Transverse colon (tissue), 4 donors: ENCODE data around the gene DDX49. TPM values are rescaled to one million over a fixed set of nuclear protein-coding genes. Genes with fewer than 3 reads are reported as not detected.
A peak's percentile ranks its signal among the peaks of the same experiment; 100 is the strongest.

Experiments used
- DNase-seq: peaks from one replicate; pipeline ENCODE4 v3.0.0-alpha.2; 2019
- H3K27ac ChIP-seq, 4 donors: fragments of 200-600 bp; sonication (generic); 2 replicates each; pipeline ENCODE4 v1.5.1; 2016 to 2018; ENCODE audit warnings: inconsistent platforms in 4 of 4
- H3K27me3 ChIP-seq: fragments of 200-600 bp; sonication (generic); 2 replicates; pipeline ENCODE4 v1.5.1; 2017; ENCODE audit warnings: inconsistent platforms
- H3K36me3 ChIP-seq, 4 donors: fragments of 200-600 bp; sonication (generic); 2 replicates each; pipeline ENCODE4 v1.5.1; 2017 to 2019; ENCODE audit warnings: inconsistent platforms in 4 of 4
- H3K4me1 ChIP-seq, 4 donors: fragments of 200-600 bp; sonication (generic); 2 replicates each; pipeline ENCODE4 v1.5.1; 2017 to 2020; ENCODE audit warnings: inconsistent platforms in 4 of 4
- H3K4me3 ChIP-seq, 4 donors: fragments of 200-600 bp; sonication (generic); 1 replicate in 1 of 4; 2 replicates in 3 of 4; pipeline versions ENCODE4 v1.5.1 to v1.6.1; 2017 to 2019; ENCODE audit warnings: inconsistent platforms in 4 of 4
- H3K9me3 ChIP-seq, 2 donors: fragments of 200-600 bp; sonication (generic); 2 replicates each; pipeline ENCODE4 v1.5.1; 2017 to 2019; ENCODE audit warnings: inconsistent platforms in 2 of 2
- CTCF ChIP-seq, 5 experiments: fragments of 200-600 bp in 3 of 5; fragments of 450-650 bp in 2 of 5; sonication (generic) in 3 of 5; IDR thresholded peaks; 1 replicate in 2 of 5; 2 replicates in 3 of 5; pipeline ENCODE4 v1.5.1; 2016 to 2017; ENCODE audit warnings: antibody characterized with exemption in 5 of 5, inconsistent platforms in 3 of 5, mild to moderate bottlenecking in 2 of 5, moderate library complexity in 1 of 5
- EP300 ChIP-seq: sonication (generic); formaldehyde crosslinking; IDR thresholded peaks from one replicate; pipeline ENCODE4 v1.6.1; 2017; ENCODE audit warnings: antibody characterized with exemption, low read depth
- POLR2A ChIP-seq: fragments of 450-650 bp; IDR thresholded peaks from one replicate; pipeline ENCODE4 v1.6.1; 2016; ENCODE audit warnings: antibody characterized with exemption, mild to moderate bottlenecking, moderate library complexity
- POLR2AphosphoS5 ChIP-seq, 3 donors: sonication (generic); formaldehyde crosslinking; IDR thresholded peaks; one replicate each; pipeline ENCODE4 v1.6.1; 2016; ENCODE audit warnings: antibody characterized with exemption in 3 of 3
- WGBS, 2 donors: methylation state at CpG; one replicate each; pipeline ENCODE4 v1.1.5; 2018; ENCODE audit warnings: low coverage in 1 of 2; 5-methylcytosine and 5-hydroxymethylcytosine counted together
- in situ Hi-C, 4 donors: fragments of 200-750 bp; cut with MboI; loops; one replicate each; pipeline versions ENCODE4 v1.15.0 to v1.15.1; 2017; ENCODE audit warnings: low sequenced_read_pairs in 3 of 4, low pct_ligation_motif_present in 1 of 4, low pct_unique_long_range_greater_than_20kb in 1 of 4
- intact Hi-C: fragments of 100-400 bp; cut with DNase I; formaldehyde crosslinking; loops from one replicate; pipeline ENCODE4 v1.15.1; 2023; ENCODE audit warnings: low total_unique reads
- total RNA-seq, 4 donors: library from RNA; depleted of rRNA; stranded (reverse); fragments of >200 nt; gene quantifications; one replicate each; pipeline ENCODE4 v1.1.0, GENCODE V29; 2016

Gene DDX49
- total RNA-seq, 4 donors from 2014 or later: 42.1 to 90.8 (median 50.4) TPM

GRCh38 chr19:18878858-18879578, 40.5 kb upstream of the DDX49 start:
- DNase-seq: no peak
- Histone ChIP-seq H3K4me3 (no peak overlapping the region), H3K4me1 (peaks cover 0 to 11% (median 5%) of the 10 kb centered on the region in 4 donors), H3K9me3 (no peaks in the 10 kb centered on the region), H3K36me3 (no peaks in the 10 kb centered on the region), H3K27ac (no peak overlapping the region), H3K27me3 (no peaks in the 10 kb centered on the region)
- TF ChIP-seq EP300 (no peak), CTCF (IDR thresholded peaks at IDR 0.05) (no peak), POLR2A (no peak), POLR2AphosphoS5 (IDR thresholded peaks at IDR 0.05) (no peak)
- intact Hi-C loops (no loop called here), in situ Hi-C loops (no loop called here)
- 60 to 82% methylated on average over 2 to 34 of the region's 34 CpGs for WGBS, 2 donors

- H3K9me3 ChIP-seq: no peaks in the 10 kb centered on the region
- peaks cover 0 to 11% (median 5%) of the 10 kb centered on the region in 4 donors for H3K4me1 ChIP-seq
- 31 to 46% methylated on average over 4 to 11 of the region's 13 CpGs for WGBS, 2 donors
- peak; percentile 87 for DNase-seq
- intact Hi-C loops: no loop called here
- H3K36me3 ChIP-seq: no peaks in the 10 kb centered on the region
- no peak overlapping the region for H3K27ac ChIP-seq
- H3K4me3 ChIP-seq: no peak overlapping the region
- no peak for TF ChIP-seq POLR2A
- no peak for TF ChIP-seq EP300
- TF ChIP-seq CTCF (IDR thresholded peaks at IDR 0.05): no peak
- no peak for TF ChIP-seq POLR2AphosphoS5 (IDR thresholded peaks at IDR 0.05)
- in situ Hi-C loops: no loop called here
- no peaks in the 10 kb centered on the region for H3K27me3 ChIP-seq
Observed at GRCh38 chr19:18879579-18880373, 39.7 kb upstream of the DDX49 start.

DNA sequence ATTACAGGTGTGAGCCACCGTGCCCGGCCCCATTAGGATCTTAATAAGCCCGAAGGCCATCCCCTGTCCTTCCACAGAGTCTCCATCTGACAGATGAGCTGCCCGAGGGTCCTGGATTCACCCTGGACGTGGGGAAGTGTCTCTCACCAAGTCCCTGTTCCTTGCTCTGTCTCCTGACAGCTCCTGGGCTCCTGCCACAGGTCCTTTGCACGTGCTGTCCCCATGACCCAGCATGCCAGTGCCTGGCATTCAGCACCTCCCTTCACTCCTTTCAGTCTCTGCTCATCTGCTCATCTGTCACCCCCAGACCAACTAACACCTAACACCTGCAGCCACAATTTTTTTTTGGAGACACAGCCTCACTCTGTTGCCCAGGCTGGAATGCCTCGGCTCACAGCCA, 38.0 kb upstream of the DDX49 start:
- no peaks in the 10 kb centered on the region for H3K9me3 ChIP-seq
- intact Hi-C loops (no loop called here), in situ Hi-C loops (no loop called here)
- DNase-seq: no peak
- no peak overlapping the region for H3K27ac ChIP-seq
- peaks cover 0 to 11% (median 5%) of the 10 kb centered on the region in 4 donors for H3K4me1 ChIP-seq
- no peaks in the 10 kb centered on the region for H3K36me3 ChIP-seq
- no peak overlapping the region for H3K4me3 ChIP-seq
- 50 to 86% methylated on average over 2 to 7 of the region's 7 CpGs for WGBS, 2 donors
- TF ChIP-seq EP300: no peak
- TF ChIP-seq POLR2A: no peak
- no peak for TF ChIP-seq CTCF (IDR thresholded peaks at IDR 0.05)
- TF ChIP-seq POLR2AphosphoS5 (IDR thresholded peaks at IDR 0.05): no peak
- no peaks in the 10 kb centered on the region for H3K27me3 ChIP-seq

DNA sequence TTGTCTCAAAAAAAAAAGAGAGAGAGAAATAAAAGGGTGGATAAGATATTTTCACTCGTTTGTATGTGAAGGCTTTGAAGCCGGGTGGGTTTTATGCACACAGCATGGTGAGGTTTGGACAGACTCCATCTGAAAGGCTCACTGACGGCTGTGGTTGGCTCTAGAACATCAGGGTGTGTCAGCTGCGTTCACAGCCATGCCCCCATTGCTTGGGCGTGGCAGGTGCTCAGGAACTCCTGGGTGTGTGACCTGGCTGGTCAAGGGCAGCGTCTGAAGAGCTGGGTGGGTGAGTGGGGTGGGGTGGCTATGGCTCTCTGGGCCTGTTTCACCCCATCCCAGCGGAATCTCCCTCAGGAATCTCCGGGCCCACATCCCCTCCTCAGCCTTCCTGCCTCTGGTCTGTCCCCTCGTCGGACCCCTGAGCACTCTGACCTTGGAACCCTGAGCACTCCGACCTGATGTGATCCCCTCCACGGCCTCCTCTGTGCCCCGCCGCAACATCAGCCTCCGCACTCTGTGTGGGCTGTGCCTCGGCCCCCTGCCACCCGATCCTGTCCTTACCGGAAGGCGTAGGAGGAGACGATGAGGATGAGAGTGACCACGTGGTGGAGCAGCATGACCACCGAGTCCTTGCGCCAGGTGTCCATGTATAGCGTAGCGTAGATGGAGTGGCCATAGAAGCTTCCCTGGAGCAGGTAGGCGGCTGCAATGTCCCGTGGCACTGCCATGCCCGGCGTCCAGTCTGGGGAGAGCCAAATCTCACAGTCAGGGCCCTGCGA, 35.8 kb upstream of the DDX49 start:
- H3K4me1 ChIP-seq: peaks cover 0 to 11% (median 5%) of the 10 kb centered on the region in 4 donors
- intact Hi-C loops (no loop called here), in situ Hi-C loops (no loop called here)
- H3K36me3 ChIP-seq: no peaks in the 10 kb centered on the region
- H3K4me3 ChIP-seq: no peak overlapping the region
- no peak overlapping the region for H3K27ac ChIP-seq
- DNase-seq: peak; percentile 62
- no peaks in the 10 kb centered on the region for H3K27me3 ChIP-seq
- H3K9me3 ChIP-seq: no peaks in the 10 kb centered on the region
- WGBS, 2 donors: 68 to 82% methylated on average over 4 to 30 of the region's 30 CpGs
- no peak for TF ChIP-seq POLR2A
- no peak for TF ChIP-seq POLR2AphosphoS5 (IDR thresholded peaks at IDR 0.05)
- TF ChIP-seq EP300: no peak
- TF ChIP-seq CTCF (IDR thresholded peaks at IDR 0.05): no peak
